K562 (cell line): ENCODE data around the gene DNAJC17.

Source experiments
- NRF1 ChIP-seq, 2 experiments: fragments of 450-650 bp; IDR thresholded peaks in 1 of 2; conservative IDR thresholded peaks in 1 of 2; 2 replicates each; pipeline ENCODE4 v1.6.1; 2014; ENCODE audit warnings: mild to moderate bottlenecking in 2 of 2
- ZNF740 ChIP-seq, 3 experiments: fragments of 200-800 bp in 1 of 3; sonication (Bioruptor generic) in 1 of 3; sonication (generic) in 1 of 3; formaldehyde crosslinking in 1 of 3; IDR thresholded peaks; 2 replicates each; pipeline versions ENCODE4 v1.6.1 to v1.8.0; 2016 to 2022; ENCODE audit warnings: mild to moderate bottlenecking in 2 of 3, missing compliant biosample characterization in 2 of 3, missing genetic modification characterization in 2 of 3, missing genetic modification reagents in 1 of 3
- TF ChIP-seq, protein P1 (sequence below), 3 experiments: IDR thresholded peaks in 2 of 3; conservative IDR thresholded peaks in 1 of 3; 2 replicates each; pipeline ENCODE4 v1.5.1; 2011 to 2012; ENCODE audit warnings: low read length in 3 of 3, mild to moderate bottlenecking in 3 of 3, control low read depth in 2 of 3, improper control_type of control experiment in 1 of 3, inconsistent platforms in 1 of 3, low read depth in 1 of 3, mixed read lengths in 1 of 3, moderate library complexity in 1 of 3; ENCODE audit not compliant: insufficient read depth in 2 of 3

DNA sequence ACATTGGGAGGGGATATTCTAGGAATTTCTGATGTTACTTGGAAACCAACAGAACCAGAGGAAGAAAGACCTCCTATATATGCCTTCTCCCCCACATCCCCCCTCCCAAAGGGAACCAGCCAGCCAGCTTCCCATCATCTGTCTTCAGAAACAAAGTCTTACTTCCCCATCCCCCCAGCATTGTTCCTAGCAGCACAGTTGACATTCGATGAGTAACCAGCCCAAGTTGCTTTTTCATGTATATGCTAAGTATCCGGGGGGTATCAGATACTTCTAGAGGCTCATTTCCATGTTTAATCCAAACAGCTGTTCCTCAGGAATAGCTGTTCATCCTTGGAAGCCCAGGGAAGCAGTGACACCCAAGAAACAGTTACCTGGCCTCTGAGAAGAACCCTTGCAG is 68.2 kb downstream of the DNAJC17 start:
- TF ChIP-seq, protein P1, sequence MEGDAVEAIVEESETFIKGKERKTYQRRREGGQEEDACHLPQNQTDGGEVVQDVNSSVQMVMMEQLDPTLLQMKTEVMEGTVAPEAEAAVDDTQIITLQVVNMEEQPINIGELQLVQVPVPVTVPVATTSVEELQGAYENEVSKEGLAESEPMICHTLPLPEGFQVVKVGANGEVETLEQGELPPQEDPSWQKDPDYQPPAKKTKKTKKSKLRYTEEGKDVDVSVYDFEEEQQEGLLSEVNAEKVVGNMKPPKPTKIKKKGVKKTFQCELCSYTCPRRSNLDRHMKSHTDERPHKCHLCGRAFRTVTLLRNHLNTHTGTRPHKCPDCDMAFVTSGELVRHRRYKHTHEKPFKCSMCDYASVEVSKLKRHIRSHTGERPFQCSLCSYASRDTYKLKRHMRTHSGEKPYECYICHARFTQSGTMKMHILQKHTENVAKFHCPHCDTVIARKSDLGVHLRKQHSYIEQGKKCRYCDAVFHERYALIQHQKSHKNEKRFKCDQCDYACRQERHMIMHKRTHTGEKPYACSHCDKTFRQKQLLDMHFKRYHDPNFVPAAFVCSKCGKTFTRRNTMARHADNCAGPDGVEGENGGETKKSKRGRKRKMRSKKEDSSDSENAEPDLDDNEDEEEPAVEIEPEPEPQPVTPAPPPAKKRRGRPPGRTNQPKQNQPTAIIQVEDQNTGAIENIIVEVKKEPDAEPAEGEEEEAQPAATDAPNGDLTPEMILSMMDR (IDR thresholded peaks at IDR 0.05 in 2 of 3, conservative IDR thresholded peaks at IDR 0.05 in 1 of 3; ENCODE audit: insufficient read depth in 2 of 3, low read depth in 1 of 3, low read length in 3 of 3), result no peak
- TF ChIP-seq ZNF740 (CRISPR knock-in tag; IDR thresholded peaks at IDR 0.05) (no peak), ZNF740 (tag; IDR thresholded peaks at IDR 0.05) (no peak), NRF1 (conservative IDR thresholded peaks at IDR 0.05 in 1 of 2, IDR thresholded peaks at IDR 0.05 in 1 of 2) (no peak)
